IPS-18c (cell line): Measurements from ENCODE around the gene TP53I11.

ENCODE experiments used
- H3K4me3 ChIP-seq: 2 replicates; pipeline ENCODE4 v1.7.0; 2013; ENCODE audit warnings: low read depth, mild to moderate bottlenecking, low read length, moderate library complexity; ENCODE audit not compliant: insufficient read depth
- H3K9me3 ChIP-seq: one replicate; pipeline ENCODE4 v1.6.1; 2013; ENCODE audit warnings: mild to moderate bottlenecking, low read length, moderate library complexity; ENCODE audit not compliant: control insufficient read depth, insufficient read depth

The TP53I11 gene

DNA sequence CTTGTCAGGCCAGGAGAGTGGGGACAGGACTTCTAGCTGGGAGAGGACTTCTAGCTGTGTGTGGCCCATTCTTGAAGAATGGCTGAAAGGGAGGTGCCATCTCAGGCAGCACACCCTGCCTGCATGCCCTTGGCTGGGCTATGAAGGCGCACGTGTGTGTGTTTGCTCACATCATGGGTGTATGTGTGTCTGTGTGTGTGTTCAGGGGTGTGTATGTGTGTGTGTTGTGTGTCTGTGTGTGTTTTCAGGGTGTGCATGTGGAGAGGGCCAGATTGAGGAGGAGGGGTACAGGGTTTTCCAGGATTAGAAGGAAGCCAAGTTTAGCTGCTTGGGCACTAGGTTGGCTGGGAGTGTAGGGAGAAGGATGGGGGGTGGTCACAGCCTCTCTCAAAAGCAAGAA is 16.6 kb downstream of the TP53I11 start:
- Histone ChIP-seq H3K9me3 (no peaks in the 10 kb centered on the region), H3K4me3 (no peak overlapping the region)

DNA sequence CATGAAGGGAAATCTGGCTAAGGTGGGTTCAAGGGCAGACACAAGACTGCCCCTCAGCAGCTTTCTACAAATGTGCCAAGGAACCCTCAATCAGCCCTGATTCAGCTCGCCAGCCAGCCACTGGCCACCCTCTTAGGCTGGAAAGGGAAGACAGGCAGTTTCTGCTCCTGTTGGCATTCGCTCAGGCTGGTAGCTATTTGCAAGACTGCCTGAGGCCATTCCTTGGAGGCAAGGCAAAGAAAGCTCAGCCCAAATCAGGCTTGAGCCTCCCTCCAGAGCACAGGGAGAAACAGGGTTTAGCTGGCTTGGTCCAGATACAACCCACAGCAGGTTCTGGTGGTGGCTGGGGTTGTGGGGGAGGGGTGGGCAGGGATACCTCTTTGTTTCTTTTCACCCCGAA is 19.2 kb downstream of the TP53I11 start:
- H3K4me3 ChIP-seq = no peak overlapping the region
- no peaks in the 10 kb centered on the region for H3K9me3 ChIP-seq

DNA sequence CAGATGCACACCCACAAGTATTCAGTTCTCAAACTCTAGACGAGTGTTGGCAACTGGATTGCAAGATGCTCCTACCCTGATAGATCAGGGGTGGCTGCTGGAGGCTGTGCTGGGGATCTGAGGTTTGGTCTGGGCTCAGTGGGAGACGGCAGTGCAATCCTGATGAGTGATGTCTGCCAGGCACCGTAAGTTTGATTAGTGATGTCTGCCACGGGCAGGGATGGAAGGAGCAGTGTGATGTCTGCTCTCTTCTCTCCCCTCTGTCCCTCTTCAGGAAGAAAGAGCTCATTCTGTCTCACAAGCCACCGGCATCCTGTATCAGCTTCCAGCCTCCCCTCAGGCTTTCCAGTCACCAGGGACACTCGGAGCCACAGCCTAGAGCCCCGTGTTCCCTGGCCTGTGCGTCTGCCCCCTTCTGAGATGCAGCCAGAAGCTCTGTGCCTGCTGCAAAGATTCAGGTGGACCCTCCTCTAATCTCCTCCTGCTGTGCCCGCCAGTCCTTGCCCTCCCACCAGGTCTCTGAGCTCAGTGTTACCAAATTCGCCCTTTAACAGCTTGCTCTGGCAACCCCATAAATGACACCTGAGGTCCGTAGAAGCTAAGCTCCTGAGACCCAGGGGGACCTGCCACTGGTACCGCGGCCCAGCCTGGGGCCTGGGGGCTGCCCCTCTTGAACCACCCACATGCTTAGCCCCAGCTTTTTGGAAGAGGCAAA is 19.9 kb downstream of the TP53I11 start:
- H3K9me3 ChIP-seq = no peaks in the 10 kb centered on the region

DNA sequence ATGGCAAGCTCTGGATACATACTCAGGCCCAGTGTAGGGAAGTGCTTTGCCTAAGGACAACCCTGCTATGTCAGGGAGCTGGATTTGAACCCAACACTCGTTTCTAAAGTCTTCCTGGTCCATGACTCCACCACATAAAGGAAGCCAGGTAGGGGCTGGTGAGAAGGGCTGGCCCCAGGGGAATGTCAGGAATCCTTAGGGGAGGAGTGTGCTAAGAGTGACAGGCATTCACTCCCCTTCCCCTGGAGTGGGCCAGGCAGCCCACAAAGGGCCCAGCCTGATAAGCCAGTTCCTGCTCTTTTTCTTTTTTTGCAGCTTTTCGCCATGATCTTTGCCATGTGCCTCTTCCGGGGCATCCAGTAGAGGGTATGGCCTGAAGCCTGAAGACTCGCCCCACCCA is 21.9 kb downstream of the TP53I11 start:
- Histone ChIP-seq H3K9me3 (no peaks in the 10 kb centered on the region), H3K4me3 (no peak overlapping the region)

More for the DNA sequence above, 19.9 kb downstream of the TP53I11 start:
- no peak overlapping the region for H3K4me3 ChIP-seq

DNA sequence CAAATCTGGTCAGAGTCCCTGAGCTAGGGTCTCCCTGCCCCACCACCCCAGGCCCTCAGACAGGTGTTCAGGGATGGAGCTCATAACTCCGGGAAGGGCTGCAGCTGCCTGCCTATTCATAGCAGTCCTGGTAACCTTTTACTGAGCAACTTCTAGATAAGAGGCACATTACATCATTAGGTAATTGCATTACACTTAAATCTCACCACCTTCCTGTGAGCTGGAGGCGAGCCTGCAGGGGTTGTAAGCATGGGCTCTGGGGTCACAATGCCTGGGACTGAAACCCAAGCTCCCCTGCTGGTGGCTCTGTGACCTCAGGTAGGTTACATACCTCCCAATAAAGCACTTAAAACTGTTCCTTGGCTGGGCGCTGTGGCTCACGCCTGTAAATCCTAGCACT is 22.5 kb downstream of the TP53I11 start:
- H3K4me3 ChIP-seq = no peak overlapping the region
- no peaks in the 10 kb centered on the region for H3K9me3 ChIP-seq

DNA sequence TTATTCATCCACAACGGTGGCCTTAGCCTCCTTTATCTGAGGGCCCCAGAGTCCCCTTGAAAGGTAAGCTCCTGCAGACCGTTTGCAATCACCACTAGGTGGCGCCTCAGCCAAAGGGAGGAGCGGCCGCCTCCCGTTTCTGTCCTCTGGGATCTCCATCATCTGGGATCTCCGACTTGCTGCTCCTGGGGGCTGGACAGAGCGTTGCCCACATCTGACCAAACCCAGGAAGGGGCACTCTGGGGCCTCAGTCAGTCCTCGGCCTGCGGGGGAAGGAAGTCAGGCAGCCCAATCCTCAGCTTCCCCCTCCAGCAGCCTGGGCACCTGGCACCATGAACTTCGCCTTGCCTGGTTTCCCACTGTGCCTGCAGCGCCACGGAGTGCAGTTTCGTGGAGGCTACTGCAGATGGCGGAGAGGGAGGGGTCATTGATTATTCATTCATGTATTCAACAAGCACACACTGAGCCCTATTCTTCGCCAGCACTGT is 23.5 kb downstream of the TP53I11 start:
- H3K4me3 ChIP-seq = no peak overlapping the region
- H3K9me3 ChIP-seq = no peaks in the 10 kb centered on the region

DNA sequence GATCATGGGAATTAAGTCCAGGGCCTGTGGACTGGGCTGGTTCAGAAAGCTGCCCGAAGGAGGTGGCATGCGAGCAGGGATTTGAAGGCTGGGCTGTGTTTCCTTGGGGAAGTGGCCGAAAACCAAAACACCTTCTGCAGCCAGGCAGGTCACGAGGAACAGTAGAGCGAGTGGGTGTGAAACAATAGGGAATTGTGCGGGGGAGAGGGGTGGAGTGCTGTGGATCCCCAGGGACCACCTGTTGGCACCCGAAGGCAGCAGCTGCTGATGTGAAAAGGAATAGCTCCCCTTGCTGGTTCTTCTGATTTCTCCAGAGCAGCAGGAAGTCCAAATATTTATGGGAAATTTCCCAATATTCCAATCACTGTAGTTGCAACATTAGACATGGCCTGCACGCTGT is 24.6 kb downstream of the TP53I11 start:
- Histone ChIP-seq H3K4me3 (no peak overlapping the region), H3K9me3 (no peaks in the 10 kb centered on the region)

DNA sequence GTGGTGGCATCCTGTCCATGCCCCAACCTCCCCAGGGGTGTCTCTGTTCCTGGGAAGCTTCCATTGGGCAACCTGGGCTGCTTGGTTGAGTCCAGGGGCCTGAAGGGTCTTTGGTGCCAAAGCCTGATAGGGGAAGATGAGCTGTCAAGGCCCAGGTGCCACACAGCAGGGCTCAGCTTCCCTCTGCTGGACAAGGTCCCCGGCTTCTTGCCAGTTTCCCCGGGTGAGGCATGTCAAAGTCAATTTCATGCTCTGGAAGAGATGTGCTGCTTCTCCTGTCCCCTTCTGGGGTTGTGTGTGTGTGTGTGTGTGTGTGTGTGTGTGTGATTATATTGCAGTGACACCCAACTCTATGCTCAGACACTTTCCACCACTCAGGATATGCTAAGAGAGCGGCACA is 26.9 kb downstream of the TP53I11 start:
- Histone ChIP-seq H3K9me3 (no peaks in the 10 kb centered on the region), H3K4me3 (no peak overlapping the region)

DNA sequence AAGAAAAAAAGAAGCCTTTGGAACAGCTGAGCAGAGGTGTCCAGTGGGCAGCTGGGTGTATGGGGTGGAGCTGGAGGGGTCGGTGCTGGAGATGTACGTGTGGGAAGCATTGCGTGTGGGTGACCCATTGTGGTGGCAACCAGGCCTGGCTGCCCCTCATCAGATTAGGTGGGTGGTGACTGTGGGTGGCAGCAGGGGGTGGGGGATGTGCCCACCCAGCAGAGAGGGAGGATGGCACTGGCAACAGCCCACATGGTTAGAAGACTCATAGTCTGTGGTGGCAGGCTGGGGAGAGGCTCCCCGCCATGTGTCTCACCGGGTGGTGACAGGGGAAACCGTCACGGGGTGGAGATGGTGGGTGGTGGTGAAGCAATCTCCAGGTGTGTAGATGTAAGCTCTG is 27.6 kb downstream of the TP53I11 start:
- Histone ChIP-seq H3K9me3 (no peaks in the 10 kb centered on the region), H3K4me3 (no peak overlapping the region)

DNA sequence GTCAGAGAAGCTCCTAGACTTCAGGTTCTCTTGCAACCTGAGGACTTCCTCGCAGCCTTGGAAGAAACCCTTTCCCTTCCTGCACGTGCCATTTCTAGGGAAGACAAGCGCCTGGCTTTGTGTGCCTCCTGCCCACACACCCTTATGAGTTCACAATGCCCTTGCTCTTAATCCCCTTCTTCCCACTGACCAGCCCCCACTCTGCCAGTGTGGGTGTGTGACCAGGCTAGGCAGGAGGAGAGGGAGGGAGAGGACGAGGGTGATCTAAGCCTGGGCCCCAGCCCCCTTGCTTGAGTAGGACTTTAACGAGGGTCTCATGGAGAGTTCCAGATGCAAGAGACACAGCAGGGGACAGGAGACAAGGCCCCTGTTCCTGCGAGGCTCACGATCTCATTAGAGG is 30.2 kb downstream of the TP53I11 start:
- Histone ChIP-seq H3K4me3 (no peak overlapping the region), H3K9me3 (no peaks in the 10 kb centered on the region)

DNA sequence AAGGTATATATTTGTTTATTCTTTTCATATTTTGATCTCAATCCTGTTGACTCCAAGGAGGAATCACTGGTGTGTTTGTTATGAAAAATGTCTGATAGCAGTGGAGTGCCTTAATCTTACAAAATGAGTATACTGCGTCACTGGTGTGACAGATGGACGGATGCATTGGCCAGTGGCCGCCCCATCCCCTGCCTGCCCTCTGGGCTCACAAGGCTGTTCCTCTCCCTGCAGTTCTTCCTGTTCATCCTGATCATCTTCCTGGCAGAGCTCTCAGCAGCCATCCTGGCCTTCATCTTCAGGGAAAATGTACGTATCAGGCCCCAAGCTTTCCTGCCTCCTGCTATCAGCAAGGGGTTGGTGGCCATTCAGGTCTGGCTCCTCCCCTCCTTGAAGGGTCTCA is 32.9 kb downstream of the TP53I11 start:
- Histone ChIP-seq H3K4me3 (no peak overlapping the region), H3K9me3 (no peaks in the 10 kb centered on the region)

DNA sequence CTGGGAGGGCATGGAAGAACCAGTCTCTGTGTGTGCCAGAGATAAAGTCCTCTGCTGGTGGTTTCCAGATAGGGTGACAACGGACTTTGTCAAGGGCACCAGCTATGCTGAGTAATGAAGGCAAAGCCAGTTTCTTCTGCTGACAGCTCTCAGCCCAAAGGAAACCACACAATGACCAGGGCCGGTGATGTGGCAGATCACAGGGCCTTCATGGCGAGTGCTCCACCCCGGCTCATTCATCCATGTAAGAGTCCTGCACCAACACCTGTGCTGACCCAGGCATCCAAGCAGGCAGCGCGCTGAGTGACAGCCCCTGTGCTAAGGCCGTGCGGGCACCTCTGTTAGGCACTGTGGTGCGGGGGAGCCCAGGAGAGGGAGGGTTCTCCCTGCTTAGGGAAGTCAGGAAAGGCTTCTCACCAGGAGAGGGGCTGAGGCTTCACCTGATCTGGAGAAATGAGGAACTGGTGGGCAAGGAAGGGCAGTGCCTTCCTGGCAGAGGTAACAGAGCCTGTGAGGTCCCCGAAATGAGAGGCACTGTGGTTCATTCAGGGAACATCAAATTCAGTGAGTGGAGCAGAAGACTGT is 33.8 kb downstream of the TP53I11 start:
- no peaks in the 10 kb centered on the region for H3K9me3 ChIP-seq
- H3K4me3 ChIP-seq = no peak overlapping the region

DNA sequence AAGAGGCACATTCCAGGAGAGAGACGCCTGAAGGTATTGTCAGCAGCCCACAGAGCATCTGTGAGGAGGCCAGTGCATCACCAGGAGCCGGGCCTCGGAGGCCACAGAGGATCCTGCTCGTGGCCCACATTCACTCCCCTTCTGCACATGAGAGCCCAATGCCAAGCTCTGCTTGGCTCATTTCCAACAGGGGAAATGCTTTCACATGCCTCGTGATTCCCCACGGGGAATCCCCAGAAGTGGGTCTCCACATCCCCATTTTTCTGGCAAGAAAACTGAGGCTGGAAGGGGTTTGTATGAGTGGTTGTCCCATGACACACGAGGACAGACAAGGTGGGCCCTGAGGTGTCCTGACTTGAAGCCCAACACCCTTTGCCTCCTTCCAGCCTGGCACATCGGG is 34.4 kb downstream of the TP53I11 start:
- H3K4me3 ChIP-seq = no peak overlapping the region
- H3K9me3 ChIP-seq = no peaks in the 10 kb centered on the region

DNA sequence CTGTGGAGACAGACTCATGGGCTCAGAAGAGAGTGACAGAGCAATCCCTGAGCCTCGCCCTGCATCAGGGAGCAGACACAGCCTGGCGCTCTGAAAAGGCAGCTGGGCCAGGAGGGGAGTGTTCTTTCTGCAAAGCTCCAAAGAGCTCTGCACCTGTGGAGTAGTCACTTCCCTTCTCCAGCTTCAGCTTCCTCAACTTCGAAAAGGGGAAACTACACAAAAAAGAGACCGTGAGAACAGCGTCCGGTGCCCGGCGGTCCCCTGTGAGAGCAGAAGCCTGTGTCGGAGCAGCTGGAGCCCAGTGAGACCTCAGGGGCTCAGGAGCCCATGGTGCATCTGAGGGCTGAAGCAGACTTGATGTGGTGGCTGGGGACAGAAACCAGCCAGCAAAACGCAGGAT is 35.1 kb downstream of the TP53I11 start:
- Histone ChIP-seq H3K9me3 (no peaks in the 10 kb centered on the region), H3K4me3 (no peak overlapping the region)

DNA sequence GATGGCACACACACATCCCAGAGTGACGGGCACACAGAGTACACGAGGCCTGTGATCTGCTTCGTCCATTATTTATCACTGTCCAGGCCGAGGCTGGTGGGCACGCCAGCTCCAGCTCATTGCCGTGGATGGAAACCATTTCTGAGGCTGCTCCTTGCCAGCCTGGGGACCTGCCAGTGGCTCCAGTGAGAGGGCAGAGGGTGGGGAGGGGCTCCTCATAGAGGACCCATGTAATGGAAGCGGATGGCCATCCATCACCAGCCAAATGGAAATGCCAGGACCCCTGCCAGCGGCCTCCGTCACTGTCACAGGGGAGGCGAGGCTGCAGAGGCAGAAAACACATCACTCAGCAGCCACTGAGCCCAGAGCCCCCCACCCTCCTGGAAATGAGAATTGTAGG is 35.7 kb downstream of the TP53I11 start:
- H3K9me3 ChIP-seq = no peaks in the 10 kb centered on the region

DNA sequence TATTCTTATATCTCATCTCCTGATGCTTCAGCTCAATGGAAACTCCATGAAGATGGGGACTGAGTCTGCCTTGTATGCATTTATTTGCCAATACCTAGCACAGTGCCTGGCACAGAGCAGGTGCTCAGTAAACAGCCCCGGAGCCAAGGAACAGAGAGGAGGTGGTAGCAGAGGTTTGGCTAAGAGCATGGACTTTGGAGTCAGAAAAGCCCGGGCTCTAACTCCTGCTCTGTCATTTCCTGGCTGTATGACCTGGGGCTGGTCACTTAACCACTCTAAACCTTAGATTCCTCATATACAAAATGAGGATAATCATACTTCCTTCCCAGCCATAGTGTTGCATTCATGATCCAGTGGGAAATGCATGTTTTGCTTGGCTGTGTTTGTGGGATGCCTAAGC is 36.6 kb downstream of the TP53I11 start:
- Histone ChIP-seq H3K9me3 (no peaks in the 10 kb centered on the region), H3K4me3 (no peak overlapping the region)

More for the DNA sequence above, 35.7 kb downstream of the TP53I11 start:
- no peak overlapping the region for H3K4me3 ChIP-seq

DNA sequence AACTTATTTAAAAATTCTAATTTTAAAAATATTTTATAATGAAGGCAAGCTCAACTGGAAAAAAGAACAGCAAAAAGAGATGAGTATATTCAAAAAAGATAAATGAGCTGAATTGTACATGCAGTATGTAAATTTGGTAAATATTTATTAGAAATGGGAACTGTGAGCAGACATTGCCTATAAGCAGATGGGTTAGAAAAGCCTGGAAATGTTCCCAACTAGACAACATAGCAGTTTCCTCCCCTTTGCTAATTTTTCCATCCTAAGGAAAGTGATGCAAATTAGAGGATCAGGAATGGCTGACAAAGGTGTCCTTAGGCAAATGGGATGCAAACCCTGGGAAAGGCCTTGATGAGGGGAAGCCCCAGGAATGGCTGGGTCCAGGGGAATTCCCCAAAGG is 37.2 kb downstream of the TP53I11 start:
- no peaks in the 10 kb centered on the region for H3K9me3 ChIP-seq
- no peak overlapping the region for H3K4me3 ChIP-seq

DNA sequence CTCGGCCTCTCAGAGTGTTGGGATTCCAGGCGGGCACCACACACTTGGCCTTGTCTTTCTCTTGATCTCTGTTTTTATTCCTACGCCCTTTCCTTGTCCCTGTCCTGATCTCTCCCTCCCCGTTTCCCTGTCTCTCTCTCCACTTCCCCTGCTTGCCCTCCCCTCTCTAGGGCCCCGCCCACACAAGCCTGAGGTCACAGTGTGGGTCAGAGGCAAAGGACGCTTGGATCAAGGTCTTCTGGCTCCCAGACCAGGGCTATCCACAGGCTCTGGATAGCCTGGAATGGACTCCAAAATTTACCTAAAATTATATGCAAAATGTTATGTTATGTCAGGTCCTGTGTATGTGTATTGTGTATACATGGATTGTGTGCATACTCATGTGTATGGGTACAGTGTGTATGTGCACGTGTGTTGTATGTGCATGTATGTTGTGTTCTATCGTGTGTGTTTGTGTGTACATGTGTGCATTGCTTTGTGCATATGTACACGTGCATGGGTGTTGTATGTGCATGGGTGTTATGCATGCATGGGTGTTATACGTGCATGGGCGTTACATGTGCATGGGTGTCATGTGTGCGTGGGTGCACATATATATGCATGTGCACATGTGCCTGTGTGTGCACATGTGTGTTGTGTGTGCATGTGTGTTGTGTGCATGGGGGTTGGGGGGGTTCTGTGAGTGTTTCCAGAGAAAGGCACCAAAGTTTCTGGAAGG is 38.3 kb downstream of the TP53I11 start:
- Histone ChIP-seq H3K4me3 (no peak overlapping the region), H3K9me3 (no peaks in the 10 kb centered on the region)
